SKM-1 treated with dmso at 0.1 percent for 144 hours (cell line): Measurements from ENCODE around the gene MRPS18B.
A peak's percentile ranks its signal among the peaks of the same experiment; 100 is the strongest.

ENCODE experiments used
- DNase-seq: peaks from one replicate; lab custom pipeline; 2025; ENCODE audit not compliant: unreplicated experiment; lab: John Stamatoyannopoulos, UW

The MRPS18B gene

GRCh38 chr6:30617565-30618269, at the start of gene MRPS18B:
MRPS18B (plus strand) TSS chr6:30617840; CDS start chr6:30617866, 26 bp downstream.
- DNase-seq: peak; percentile 94

GRCh38 chr6:30568245-30568644, 49.4 kb upstream of the MRPS18B start:
- no peak for DNase-seq

- no peak for DNase-seq
Observed at GRCh38 chr6:30570263-30570662, 47.4 kb upstream of the MRPS18B start.

DNA sequence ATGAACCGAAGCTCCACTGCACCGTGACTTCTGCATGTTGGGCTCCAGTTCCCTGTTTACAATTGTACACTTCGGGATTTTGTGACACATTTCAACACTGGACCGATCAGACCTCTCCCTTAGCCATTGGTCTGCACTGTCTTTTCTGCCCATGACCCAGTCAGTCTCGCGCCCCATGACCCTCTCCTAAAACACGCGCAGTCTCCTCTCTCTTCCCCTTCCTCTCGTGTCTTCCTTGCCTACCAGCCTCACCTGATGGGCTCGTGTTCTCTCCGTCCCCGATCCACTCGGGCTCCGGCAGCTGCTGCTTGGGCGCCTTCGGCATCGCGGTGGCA, 46.9 kb upstream of the MRPS18B start:
- peak; percentile 33 for DNase-seq

DNA sequence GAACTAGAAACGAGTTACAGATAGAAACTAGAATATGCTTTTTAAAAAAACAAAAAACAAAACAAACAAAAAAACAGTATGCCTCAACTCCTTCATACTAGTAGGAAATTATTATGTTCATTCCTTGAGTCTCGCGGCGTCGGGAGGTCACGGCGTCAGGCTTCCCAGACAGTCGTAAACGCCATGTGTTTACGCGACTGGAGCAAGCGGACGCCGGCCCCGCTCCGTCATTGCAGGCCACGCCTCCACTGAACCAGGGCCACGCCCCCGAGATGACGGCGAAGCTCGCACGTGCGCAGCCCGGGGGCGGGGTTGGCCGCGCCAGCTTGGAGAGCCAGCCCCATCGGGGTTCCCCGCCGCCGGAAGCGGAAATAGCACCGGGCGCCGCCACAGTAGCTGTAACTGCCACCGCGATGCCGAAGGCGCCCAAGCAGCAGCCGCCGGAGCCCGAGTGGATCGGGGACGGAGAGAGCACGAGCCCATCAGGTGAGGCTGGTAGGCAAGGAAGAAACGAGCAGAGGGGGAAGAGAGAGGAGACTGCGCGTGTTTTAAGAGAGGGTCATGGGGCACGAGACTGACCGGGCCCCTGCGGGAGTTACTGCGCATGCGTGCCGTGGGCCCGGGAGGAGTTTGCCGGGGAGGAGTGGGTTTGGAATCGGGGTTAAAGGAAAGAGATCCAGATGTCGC, 46.4 kb upstream of the MRPS18B start, which contains the start of gene ABCF1:
TSS of gene ABCF1 (plus strand) at position 368 of the 687 bp plus-strand sequence. CDS start at position 414, 46 bp downstream.
- DNase-seq: peak; percentile 93

DNA sequence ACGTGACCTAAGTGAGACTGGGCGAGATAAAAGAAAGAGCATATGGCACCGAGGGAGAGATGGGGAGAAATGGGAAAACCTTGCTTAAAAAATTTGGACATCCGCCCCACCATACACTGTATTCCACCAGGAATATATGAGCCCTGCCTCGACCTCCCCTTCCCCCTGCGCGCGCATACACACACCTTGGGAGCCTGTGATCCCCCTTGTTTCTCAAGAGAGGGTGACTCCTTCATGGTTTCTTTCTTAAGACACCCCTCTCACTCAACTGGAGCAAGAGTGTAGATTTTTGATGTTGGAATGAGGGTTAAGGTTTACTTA, 45.9 kb upstream of the MRPS18B start:
- no peak for DNase-seq

DNA sequence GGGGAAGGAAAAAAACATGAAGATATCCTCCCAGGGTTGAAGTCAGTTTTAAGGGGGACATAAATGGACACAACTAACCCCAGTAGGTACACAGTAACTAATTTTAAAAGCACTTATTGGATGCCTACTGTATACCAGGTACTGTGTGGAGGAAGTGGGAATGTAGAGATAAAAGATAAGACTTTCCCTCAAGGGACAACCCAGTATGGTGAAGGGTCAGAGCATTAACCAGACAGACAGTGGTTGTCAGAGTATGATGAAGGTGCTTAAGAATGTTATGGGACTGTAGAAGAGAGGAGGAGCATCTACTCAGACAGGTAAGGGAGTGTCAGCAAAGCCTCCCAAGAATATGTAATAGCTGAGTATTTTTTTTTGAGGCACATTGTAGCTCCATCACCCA, 45.5 kb upstream of the MRPS18B start:
- no peak for DNase-seq

DNA sequence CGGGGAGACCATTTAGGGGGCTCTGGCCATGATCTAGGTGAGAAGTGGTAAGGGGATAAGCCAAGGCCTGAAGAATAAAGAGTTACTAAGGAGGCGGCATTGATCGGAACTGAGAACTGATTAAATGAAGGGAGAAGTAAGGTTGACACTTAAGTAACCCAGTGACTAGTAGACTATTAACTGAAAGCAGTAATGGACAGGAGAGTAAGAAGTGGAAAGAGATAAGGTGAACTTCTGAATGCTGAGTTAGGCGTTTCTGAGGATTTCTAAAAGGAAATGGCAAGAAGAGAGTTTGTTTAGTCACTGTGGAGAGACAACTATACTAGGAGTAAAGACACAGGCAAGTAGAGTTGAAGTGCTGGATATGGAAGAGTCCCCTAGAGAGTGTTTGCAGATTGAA, 44.5 kb upstream of the MRPS18B start:
- no peak for DNase-seq

DNA sequence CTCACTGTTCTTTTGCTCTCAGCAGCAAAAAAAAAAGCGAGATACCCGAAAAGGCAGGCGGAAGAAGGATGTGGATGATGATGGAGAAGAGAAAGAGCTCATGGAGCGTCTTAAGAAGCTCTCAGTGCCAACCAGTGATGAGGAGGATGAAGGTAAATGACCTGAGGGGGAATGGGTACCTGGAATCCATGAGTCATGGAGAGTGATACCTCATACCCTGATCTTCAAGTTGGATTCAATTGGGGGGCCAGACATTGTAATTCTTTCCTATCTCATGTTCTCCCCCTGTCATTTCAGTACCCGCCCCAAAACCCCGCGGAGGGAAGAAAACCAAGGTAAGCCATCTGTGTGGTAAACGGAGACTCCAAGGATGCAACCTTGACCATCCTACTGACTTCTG, 39.6 kb upstream of the MRPS18B start:
- no peak for DNase-seq

GRCh38 chr6:30583921-30584320, 33.7 kb upstream of the MRPS18B start:
- DNase-seq: no peak

DNA sequence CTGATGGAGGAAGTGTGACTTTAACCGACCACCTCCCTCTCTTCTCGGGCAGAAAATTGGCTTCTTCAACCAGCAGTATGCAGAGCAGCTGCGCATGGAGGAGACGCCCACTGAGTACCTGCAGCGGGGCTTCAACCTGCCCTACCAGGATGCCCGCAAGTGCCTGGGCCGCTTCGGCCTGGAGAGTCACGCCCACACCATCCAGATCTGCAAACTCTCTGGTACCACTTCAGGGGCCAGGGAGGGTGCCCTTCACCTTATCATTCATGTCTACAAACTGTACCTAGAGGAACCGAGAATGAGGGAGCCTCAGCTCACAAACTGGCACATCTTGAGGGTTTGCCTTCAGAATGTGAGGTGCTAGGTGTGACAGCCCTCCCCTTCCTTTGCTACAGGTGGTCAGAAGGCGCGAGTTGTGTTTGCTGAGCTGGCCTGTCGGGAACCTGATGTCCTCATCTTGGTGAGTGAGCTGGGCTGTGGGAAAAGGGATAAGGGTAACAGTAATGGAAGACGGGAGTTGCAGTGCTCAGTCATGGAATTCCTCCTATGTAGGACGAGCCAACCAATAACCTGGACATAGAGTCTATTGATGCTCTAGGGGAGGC, 27.8 kb upstream of the MRPS18B start:
- DNase-seq: no peak

- DNase-seq: no peak
Observed at GRCh38 chr6:30590509-30590908, 27.1 kb upstream of the MRPS18B start.

DNA sequence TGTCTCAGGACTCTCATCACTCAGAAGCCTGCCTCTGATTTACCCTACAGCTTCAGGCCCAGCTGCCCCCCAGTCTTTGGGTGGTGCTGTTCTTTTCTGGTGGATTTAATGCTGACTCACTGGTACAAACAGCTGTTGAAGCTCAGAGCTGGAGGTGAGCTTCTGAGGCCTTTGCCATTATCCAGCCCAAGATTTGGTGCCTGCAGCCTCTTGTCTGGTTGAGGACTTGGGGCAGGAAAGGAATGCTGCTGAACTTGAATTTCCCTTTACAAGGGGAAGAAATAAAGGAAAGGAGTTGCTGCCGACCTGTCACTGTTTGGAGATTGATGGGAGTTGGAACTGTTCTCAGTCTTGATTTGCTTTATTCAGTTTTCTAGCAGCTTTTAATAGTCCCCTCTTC, 26.6 kb upstream of the MRPS18B start:
- DNase-seq: no peak

GRCh38 chr6:30592287-30592686, 25.4 kb upstream of the MRPS18B start:
- no peak for DNase-seq

GRCh38 chr6:30597315-30598144, 20.1 kb upstream of the MRPS18B start:
- peak; percentile 56 for DNase-seq

DNA sequence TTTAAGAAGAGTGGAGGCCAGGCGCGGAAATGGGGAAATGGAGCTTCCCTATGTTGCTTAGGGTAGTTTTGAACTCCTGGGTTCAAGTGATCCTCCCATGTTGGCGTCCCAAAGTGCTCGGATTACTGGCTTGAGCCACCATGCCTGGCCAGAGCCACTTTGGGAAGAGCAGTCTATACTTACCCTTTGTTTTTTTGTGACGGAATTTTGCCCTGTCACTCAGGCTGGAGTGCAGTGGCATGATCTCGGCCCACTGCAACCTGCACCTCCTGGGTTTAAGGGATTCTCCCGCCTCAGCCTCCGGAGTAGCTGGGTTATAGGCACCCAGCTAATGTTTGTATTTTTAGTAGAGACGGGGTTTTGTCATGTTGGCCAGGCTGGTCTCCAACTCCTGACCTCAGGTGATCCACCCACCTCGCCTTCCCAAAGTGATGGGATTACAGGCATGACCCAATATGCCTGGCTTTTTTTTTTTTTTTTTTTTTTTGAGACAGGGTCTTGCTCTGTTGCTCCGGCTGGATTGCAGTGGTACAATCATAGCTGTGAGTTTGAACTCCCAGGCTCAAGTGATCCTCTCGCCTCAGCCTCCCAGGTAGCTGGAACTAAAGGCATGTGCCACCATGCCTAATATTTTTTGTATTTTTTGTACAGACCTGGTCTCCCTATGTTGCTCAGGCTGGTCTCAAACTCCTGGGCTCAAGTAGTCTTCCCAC, 18.6 kb upstream of the MRPS18B start:
- DNase-seq: no peak

GRCh38 chr6:30599625-30600324, 17.9 kb upstream of the MRPS18B start:
- no peak for DNase-seq

GRCh38 chr6:30600451-30600961, 17.1 kb upstream of the MRPS18B start:
- no peak for DNase-seq

- no peak for DNase-seq
Observed at GRCh38 chr6:30601436-30601814, 16.2 kb upstream of the MRPS18B start.
